HL-60 (cell line): ENCODE measurements around the gene NOX1.

Experiments
- POLR2AphosphoS5 ChIP-seq: IDR thresholded peaks from 2 replicates; pipeline ENCODE4 v1.6.1; 2012; ENCODE audit warnings: low read depth
- TF ChIP-seq, protein P1 (sequence below): IDR thresholded peaks from one replicate; pipeline ENCODE4 v1.5.1; 2011; ENCODE audit warnings: low read length, control low read depth, inconsistent platforms; ENCODE audit not compliant: insufficient read depth

DNA sequence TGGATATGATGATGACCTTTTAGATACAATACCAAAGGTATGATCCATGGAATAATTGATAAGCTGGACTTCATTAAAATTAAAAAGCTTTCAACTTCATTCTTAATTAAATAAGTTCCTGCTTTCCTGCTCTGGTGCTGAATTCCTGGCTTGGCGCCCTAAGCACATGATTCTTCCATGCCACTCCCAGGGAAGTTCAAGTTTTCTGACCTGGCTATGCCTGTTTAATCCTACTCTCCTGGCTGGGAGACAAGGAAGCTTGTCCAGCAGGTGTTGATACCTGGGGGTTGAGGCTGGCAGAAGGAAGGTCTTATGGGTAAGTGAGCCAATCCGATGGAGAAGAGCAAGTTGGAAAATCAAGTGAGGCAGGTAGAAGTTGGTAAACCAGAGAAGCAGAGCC is 30.3 kb upstream of the NOX1 start:
- TF ChIP-seq, protein P1, sequence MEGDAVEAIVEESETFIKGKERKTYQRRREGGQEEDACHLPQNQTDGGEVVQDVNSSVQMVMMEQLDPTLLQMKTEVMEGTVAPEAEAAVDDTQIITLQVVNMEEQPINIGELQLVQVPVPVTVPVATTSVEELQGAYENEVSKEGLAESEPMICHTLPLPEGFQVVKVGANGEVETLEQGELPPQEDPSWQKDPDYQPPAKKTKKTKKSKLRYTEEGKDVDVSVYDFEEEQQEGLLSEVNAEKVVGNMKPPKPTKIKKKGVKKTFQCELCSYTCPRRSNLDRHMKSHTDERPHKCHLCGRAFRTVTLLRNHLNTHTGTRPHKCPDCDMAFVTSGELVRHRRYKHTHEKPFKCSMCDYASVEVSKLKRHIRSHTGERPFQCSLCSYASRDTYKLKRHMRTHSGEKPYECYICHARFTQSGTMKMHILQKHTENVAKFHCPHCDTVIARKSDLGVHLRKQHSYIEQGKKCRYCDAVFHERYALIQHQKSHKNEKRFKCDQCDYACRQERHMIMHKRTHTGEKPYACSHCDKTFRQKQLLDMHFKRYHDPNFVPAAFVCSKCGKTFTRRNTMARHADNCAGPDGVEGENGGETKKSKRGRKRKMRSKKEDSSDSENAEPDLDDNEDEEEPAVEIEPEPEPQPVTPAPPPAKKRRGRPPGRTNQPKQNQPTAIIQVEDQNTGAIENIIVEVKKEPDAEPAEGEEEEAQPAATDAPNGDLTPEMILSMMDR: no peak
- no peak for TF ChIP-seq POLR2AphosphoS5
